KG1 (cell line): Measurements from ENCODE around the gene TEX48.
A peak's percentile ranks its signal among the peaks of the same experiment; 100 is the strongest.

ENCODE experiments used
- DNase-seq: peaks from one replicate; lab custom pipeline; 2025; lab: John Stamatoyannopoulos, UW

TEX48 gene

GRCh38 chr9:114666851-114667250 lies 15.1 kb downstream of the TEX48 start:
- no peak for DNase-seq

GRCh38 chr9:114666401-114666800 lies 15.6 kb downstream of the TEX48 start:
- DNase-seq = no peak

GRCh38 chr9:114664181-114664580 lies 17.8 kb downstream of the TEX48 start:
- no peak for DNase-seq

GRCh38 chr9:114662081-114662989 lies 19.7 kb downstream of the TEX48 start:
- peak; percentile 5 for DNase-seq

- DNase-seq = no peak
Observed at GRCh38 chr9:114657705-114658104, 24.3 kb downstream of the TEX48 start, which contains the start of gene TEX53. TSS of gene TEX53 (minus strand) at chr9:114657805. CDS start at chr9:114657774, 31 bp downstream.

- no peak for DNase-seq
Observed at GRCh38 chr9:114656301-114656700, 25.7 kb downstream of the TEX48 start.

GRCh38 chr9:114655689-114656088 lies 26.3 kb downstream of the TEX48 start:
- no peak for DNase-seq

- DNase-seq = peak; percentile 66
Observed at GRCh38 chr9:114653556-114654159, 28.3 kb downstream of the TEX48 start.

GRCh38 chr9:114652776-114653555 lies 29.0 kb downstream of the TEX48 start:
- no peak for DNase-seq

- no peak for DNase-seq
Observed at GRCh38 chr9:114643896-114644295, 38.1 kb downstream of the TEX48 start.

GRCh38 chr9:114643001-114643400 lies 39.0 kb downstream of the TEX48 start:
- no peak for DNase-seq

- DNase-seq = peak; percentile 8
Observed at GRCh38 chr9:114641967-114642366, 40.0 kb downstream of the TEX48 start.

GRCh38 chr9:114638404-114638803 lies 43.6 kb downstream of the TEX48 start:
- no peak for DNase-seq

- no peak for DNase-seq
Observed at GRCh38 chr9:114634387-114634786, 47.6 kb downstream of the TEX48 start.

- DNase-seq = no peak
Observed at GRCh38 chr9:114633438-114634089, 48.4 kb downstream of the TEX48 start.

GRCh38 chr9:114631166-114631565 lies 50.8 kb downstream of the TEX48 start:
- no peak for DNase-seq

GRCh38 chr9:114629563-114630090 lies 52.4 kb downstream of the TEX48 start:
- no peak for DNase-seq

GRCh38 chr9:114627553-114627952 lies 54.4 kb downstream of the TEX48 start:
- DNase-seq = no peak

- DNase-seq = no peak
Observed at GRCh38 chr9:114626415-114627020, 55.5 kb downstream of the TEX48 start.

GRCh38 chr9:114624677-114625076 lies 57.3 kb downstream of the TEX48 start:
- no peak for DNase-seq

GRCh38 chr9:114621975-114622609 lies 59.9 kb downstream of the TEX48 start:
- DNase-seq = no peak
